HG03064 (cell line): ENCODE results near the gene FBXO31.

Experiments
- ATAC-seq: cut with Tn5 transposase; IDR thresholded peaks from one replicate; pipeline ENCODE4 v1.9.1; 2021; ENCODE audit warnings: low read depth; ENCODE audit not compliant: unreplicated experiment

The FBXO31 gene

GRCh38 chr16:87293990-87294389, 89.6 kb downstream of the FBXO31 start:
- no peak for ATAC-seq

DNA sequence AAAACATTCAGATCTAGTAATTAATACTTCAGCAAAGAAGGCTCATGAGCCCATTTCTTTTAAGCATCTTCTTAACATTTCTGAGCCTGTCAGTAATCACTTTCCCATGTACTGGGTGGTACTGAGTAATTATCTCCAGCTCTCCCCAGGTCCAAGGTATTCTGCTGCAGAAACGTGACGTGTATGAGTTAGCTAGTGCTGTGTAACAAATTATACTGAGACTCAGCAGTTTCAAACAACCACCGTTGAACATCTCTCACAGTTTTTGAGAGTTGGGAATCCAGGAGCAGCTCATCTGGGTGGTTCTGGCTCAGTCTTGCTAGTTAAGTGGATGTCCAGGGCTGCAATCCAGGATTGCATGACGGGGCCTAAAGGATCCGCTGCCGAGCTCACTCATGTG, 91.6 kb downstream of the FBXO31 start:
- no peak for ATAC-seq

- ATAC-seq = no peak
Observed at GRCh38 chr16:87288753-87289362, 94.7 kb downstream of the FBXO31 start.

- ATAC-seq = no peak
Observed at GRCh38 chr16:87286839-87287626, 96.5 kb downstream of the FBXO31 start.

DNA sequence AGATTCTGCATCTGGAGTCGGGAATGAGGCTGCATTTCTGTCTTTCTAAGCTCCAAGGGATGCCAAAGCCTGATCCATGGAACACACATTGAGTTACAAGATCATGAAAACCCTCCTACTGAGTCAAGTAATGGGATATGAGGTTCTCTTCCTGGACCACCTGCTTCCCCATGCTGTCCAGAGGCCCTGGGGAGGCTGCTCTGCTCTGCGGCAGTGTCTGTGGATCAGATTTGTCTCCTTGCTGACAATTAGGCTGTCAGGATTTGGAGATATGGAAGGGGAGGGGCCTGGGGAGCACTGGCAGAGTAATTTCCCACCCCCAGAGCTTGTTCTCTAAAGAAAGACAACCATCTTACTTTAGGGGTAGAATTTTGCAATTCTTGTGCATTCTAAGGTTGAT, 99.4 kb downstream of the FBXO31 start:
- ATAC-seq = no peak

- ATAC-seq = no peak
Observed at GRCh38 chr16:87279094-87279658, 104.4 kb downstream of the FBXO31 start.

- ATAC-seq = no peak
Observed at GRCh38 chr16:87278191-87279093, 105.1 kb downstream of the FBXO31 start.
